Panc1 (cell line): ENCODE results near the gene GLCCI1.

Experiments
- CTCF ChIP-seq: fragments of 450-650 bp; IDR thresholded peaks from 2 replicates; pipeline ENCODE4 v1.5.1; 2017; ENCODE audit warnings: mild to moderate bottlenecking
- POLR2AphosphoS5 ChIP-seq: IDR thresholded peaks from 2 replicates; pipeline ENCODE4 v1.6.1; 2012; ENCODE audit warnings: mild to moderate bottlenecking, low read depth, low read length, moderate library complexity

- TF ChIP-seq CTCF (no peak), POLR2AphosphoS5 (no peak)
Measured at GRCh38 chr7:8044761-8045430, 76.3 kb downstream of the GLCCI1 start.
